Transverse colon (tissue), 3 donors: ENCODE measurements around the gene WNT5B.

Source experiments
- POLR2A ChIP-seq: fragments of 450-650 bp; IDR thresholded peaks from one replicate; pipeline ENCODE4 v1.6.1; 2016; ENCODE audit warnings: antibody characterized with exemption, mild to moderate bottlenecking, moderate library complexity
- POLR2AphosphoS5 ChIP-seq, 3 donors: sonication (generic); formaldehyde crosslinking; IDR thresholded peaks; one replicate each; pipeline ENCODE4 v1.6.1; 2016; ENCODE audit warnings: antibody characterized with exemption in 3 of 3

DNA sequence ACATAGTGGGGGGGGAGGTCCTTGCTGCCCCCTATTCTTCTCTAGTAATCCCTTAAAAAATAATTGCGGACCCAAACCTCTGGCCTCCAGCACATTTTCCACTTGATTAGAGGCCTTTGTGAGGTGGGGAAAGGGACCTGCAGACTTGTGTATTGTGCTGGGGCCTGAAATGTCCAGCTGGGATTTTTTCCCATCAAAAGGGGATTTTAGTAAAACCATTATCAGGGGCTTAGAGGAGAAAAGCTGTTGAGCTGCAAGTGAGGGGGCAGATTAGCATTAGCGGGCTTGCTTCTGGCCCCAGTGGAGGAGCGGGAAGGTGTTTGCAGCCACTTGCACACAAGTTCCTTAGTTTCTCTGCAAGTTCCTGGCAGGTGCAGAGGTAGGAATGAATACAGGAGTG, 48.5 kb upstream of the WNT5B start:
- no peak for TF ChIP-seq POLR2AphosphoS5 (IDR thresholded peaks at IDR 0.05)
- no peak for TF ChIP-seq POLR2A
